HepG2 (cell line): ENCODE measurements around the gene NOS1AP. TPM values are rescaled to one million over a fixed set of nuclear protein-coding genes. Genes with fewer than 3 reads are reported as not detected.

Source experiments
- FOSL1 ChIP-seq: sonication (generic); formaldehyde crosslinking; IDR thresholded peaks from 2 replicates; pipeline ENCODE4 v1.9.0; 2021; ENCODE audit warnings: missing genetic modification reagents, borderline replicate concordance
- FOSL2 ChIP-seq: sonication (generic); formaldehyde crosslinking; IDR thresholded peaks from 2 replicates; pipeline ENCODE4 v1.4.0; 2020; ENCODE audit warnings: missing genetic modification reagents
- HMG20B ChIP-seq: conservative IDR thresholded peaks from 2 replicates; pipeline ENCODE4 v1.6.1; 2016; ENCODE audit warnings: missing genetic modification reagents, missing compliant biosample characterization
- HNF4A ChIP-seq: sonication (generic); formaldehyde crosslinking; IDR thresholded peaks from 2 replicates; pipeline ENCODE4 v1.4.0; 2020; ENCODE audit warnings: missing genetic modification reagents
- JUN ChIP-seq: sonication (generic); formaldehyde crosslinking; IDR thresholded peaks from 2 replicates; pipeline ENCODE4 v1.4.0; 2020; ENCODE audit warnings: mild to moderate bottlenecking, missing genetic modification reagents
- KDM1A ChIP-seq: IDR thresholded peaks from 2 replicates; pipeline ENCODE4 v1.6.1; 2016; ENCODE audit warnings: missing compliant biosample characterization
- PPARG ChIP-seq: conservative IDR thresholded peaks from 2 replicates; pipeline ENCODE4 v1.6.1; 2016; ENCODE audit warnings: missing biosample characterization, missing genetic modification reagents
- RBM39 ChIP-seq: fragments of 200-400 bp; formaldehyde crosslinking; IDR thresholded peaks from one replicate; pipeline ENCODE4 v1.6.1; 2018; ENCODE audit warnings: antibody characterized with exemption, mild to moderate bottlenecking, low read depth, low read length; ENCODE audit not compliant: poor library complexity, severe bottlenecking
- RFX1 ChIP-seq: fragments of 450-650 bp; IDR thresholded peaks from 2 replicates; pipeline ENCODE4 v1.6.1; 2017
- SRF ChIP-seq: IDR thresholded peaks from 2 replicates; pipeline ENCODE4 v1.6.1; 2011; ENCODE audit warnings: mild to moderate bottlenecking, low read depth, low read length, moderate library complexity
- STAG1 ChIP-seq: sonication (generic); formaldehyde crosslinking; IDR thresholded peaks from 2 replicates; pipeline ENCODE4 v1.4.0; 2020; ENCODE audit warnings: missing genetic modification reagents
- THAP11 ChIP-seq: IDR thresholded peaks from 2 replicates; pipeline ENCODE4 v1.6.1; 2016; ENCODE audit warnings: missing biosample characterization, missing genetic modification reagents
- YEATS2 ChIP-seq: sonication (generic); formaldehyde crosslinking; IDR thresholded peaks from 2 replicates; pipeline ENCODE4 v1.4.0; 2020; ENCODE audit warnings: missing genetic modification reagents, borderline replicate concordance
- ZNF878 ChIP-seq: sonication (generic); formaldehyde crosslinking; IDR thresholded peaks from 2 replicates; pipeline ENCODE4 v1.8.1; 2023; ENCODE audit warnings: mild to moderate bottlenecking, missing genetic modification reagents, moderate library complexity
- polyA plus RNA-seq, 8 experiments: library from polyadenylated mRNA; depleted of rRNA in 3 of 8; stranded (reverse) in 7 of 8; unstranded in 1 of 8; fragments of >200 nt; fragmentation: Illumina TruSeq in 4 of 8; extraction: Trizol in 4 of 8; gene quantifications; 2 replicates each; pipeline versions ENCODE4 v1.2.1 to v1.2.3, GENCODE V29; 2011 to 2016; ENCODE audit warnings: low read depth in 4 of 8, missing spikeins in 1 of 8, mixed read lengths in 1 of 8; ENCODE audit not compliant: insufficient read depth in 1 of 8
- total RNA-seq, 5 experiments: library from RNA; depleted of rRNA; stranded (reverse); fragments of >200 nt; fragmentation: Illumina TruSeq; extraction: Trizol; gene quantifications; 2 replicates each; pipeline ENCODE4 v1.2.3, GENCODE V29; 2016; ENCODE audit warnings: low read depth in 1 of 5
- TF ChIP-seq, protein P1 (sequence below), 2 experiments: sonication (generic) in 1 of 2; formaldehyde crosslinking in 1 of 2; IDR thresholded peaks; 2 replicates each; pipeline versions ENCODE4 v1.4.0 to v1.6.1; 2018 to 2020; ENCODE audit warnings: missing genetic modification reagents in 2 of 2, borderline replicate concordance in 1 of 2, low read depth in 1 of 2, mild to moderate bottlenecking in 1 of 2, missing biosample characterization in 1 of 2
- TF ChIP-seq, protein P2 (sequence below): sonication (generic); formaldehyde crosslinking; IDR thresholded peaks from 2 replicates; pipeline ENCODE4 v1.5.1; 2020; ENCODE audit warnings: mild to moderate bottlenecking, moderate library complexity, missing genetic modification reagents
- TF ChIP-seq, protein P3 (sequence below): IDR thresholded peaks from 2 replicates; pipeline ENCODE4 v1.6.1; 2012; ENCODE audit warnings: inconsistent platforms
- TF ChIP-seq, protein P4 (sequence below): sonication (generic); formaldehyde crosslinking; IDR thresholded peaks from 2 replicates; pipeline ENCODE4 v1.4.0; 2020; ENCODE audit warnings: missing genetic modification reagents, borderline replicate concordance

Gene NOS1AP
- total and polyA plus RNA-seq, 2 of the 13 experiments (the other 11 are each of a cell fraction or from before 2014, with no cell fraction given) = 2.0 to 3.3 TPM

DNA sequence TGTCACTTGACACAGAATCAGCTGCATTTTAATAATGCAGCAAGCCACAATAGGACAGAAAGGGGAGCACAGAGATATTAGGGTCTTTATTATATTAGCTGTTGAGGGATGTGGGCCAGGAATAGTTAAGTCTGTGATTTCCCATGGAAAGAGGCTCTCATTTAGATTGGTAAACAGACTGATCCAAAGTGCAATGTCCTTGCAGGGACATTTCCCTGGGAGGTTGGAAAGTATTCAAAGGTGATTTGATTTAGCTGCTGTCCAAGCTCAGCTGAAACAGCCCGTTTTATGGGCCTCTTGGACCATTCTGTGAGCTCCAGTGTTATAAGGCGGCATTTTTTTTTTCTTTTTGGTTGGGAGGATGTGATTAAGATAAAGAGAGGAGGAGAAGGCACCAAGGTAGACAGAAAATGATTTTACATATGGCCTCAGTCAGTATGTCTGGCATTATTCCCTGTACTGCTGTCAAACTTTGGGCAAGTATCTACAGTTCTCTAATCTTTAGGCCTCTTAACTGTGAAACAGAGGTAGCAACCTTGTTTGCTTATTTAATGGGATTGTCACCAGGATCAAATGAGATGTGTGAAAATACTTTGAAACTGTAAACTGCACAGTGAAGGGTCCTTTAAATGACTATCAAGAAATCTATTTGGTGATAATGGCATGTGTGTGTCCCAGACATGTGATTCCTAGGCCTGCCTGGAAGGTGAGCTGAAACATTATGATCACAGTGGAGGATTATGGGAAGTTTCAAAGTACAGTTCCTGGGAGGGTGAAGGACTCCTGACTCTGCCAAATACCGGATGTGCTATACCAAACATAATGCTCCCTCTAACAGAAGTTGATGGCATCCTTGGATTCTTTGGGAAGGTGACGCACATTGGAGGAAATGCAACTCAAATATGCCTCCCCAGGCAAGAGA, 62.2 kb downstream of the NOS1AP start (continued):
- 0 out of 2 replicates have a peak, but pooled peaks have one; percentile 10 for TF ChIP-seq SRF
- TF ChIP-seq, protein P1, sequence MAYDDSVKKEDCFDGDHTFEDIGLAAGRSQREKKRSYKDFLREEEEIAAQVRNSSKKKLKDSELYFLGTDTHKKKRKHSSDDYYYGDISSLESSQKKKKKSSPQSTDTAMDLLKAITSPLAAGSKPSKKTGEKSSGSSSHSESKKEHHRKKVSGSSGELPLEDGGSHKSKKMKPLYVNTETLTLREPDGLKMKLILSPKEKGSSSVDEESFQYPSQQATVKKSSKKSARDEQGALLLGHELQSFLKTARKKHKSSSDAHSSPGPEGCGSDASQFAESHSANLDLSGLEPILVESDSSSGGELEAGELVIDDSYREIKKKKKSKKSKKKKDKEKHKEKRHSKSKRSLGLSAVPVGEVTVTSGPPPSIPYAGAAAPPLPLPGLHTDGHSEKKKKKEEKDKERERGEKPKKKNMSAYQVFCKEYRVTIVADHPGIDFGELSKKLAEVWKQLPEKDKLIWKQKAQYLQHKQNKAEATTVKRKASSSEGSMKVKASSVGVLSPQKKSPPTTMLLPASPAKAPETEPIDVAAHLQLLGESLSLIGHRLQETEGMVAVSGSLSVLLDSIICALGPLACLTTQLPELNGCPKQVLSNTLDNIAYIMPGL (CRISPR knock-in tag; IDR thresholded peaks at IDR 0.05; ENCODE audit: borderline replicate concordance in 1 of 2, low read depth in 1 of 2) = 0 out of 4 replicates have a peak, but pooled peaks of 1 of the 2 experiments have one; percentile 41
- no peak for TF ChIP-seq JUN
- TF ChIP-seq RBM39 = no peak
- TF ChIP-seq, protein P2, sequence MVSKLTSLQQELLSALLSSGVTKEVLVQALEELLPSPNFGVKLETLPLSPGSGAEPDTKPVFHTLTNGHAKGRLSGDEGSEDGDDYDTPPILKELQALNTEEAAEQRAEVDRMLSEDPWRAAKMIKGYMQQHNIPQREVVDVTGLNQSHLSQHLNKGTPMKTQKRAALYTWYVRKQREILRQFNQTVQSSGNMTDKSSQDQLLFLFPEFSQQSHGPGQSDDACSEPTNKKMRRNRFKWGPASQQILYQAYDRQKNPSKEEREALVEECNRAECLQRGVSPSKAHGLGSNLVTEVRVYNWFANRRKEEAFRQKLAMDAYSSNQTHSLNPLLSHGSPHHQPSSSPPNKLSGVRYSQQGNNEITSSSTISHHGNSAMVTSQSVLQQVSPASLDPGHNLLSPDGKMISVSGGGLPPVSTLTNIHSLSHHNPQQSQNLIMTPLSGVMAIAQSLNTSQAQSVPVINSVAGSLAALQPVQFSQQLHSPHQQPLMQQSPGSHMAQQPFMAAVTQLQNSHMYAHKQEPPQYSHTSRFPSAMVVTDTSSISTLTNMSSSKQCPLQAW (CRISPR knock-in tag) = peak; percentile 26; the same call in 1 of the 2 replicates
- TF ChIP-seq HMG20B (CRISPR knock-in tag) = peak; percentile 84
- no peak for TF ChIP-seq RFX1
- TF ChIP-seq, protein P3, sequence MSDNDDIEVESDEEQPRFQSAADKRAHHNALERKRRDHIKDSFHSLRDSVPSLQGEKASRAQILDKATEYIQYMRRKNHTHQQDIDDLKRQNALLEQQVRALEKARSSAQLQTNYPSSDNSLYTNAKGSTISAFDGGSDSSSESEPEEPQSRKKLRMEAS = peak; percentile 84
- peak; percentile 59; the same call in 1 of the 2 replicates for TF ChIP-seq ZNF878 (CRISPR knock-in tag)
- TF ChIP-seq FOSL1 (CRISPR knock-in tag) = peak; percentile 7; the same call in 1 of the 2 replicates
- peak; percentile 50; the same call in 1 of the 2 replicates for TF ChIP-seq YEATS2 (CRISPR knock-in tag)
- peak; percentile 37; the same call in 1 of the 2 replicates for TF ChIP-seq THAP11 (CRISPR knock-in tag)
- peak; percentile 94 for TF ChIP-seq HNF4A
- peak; percentile 68 for TF ChIP-seq PPARG (CRISPR knock-in tag)
- peak; percentile 64; the same call in 1 of the 2 replicates for TF ChIP-seq KDM1A (CRISPR knock-in tag)
- peak; percentile 16; the same call in 1 of the 2 replicates for TF ChIP-seq STAG1
- TF ChIP-seq, protein P4, sequence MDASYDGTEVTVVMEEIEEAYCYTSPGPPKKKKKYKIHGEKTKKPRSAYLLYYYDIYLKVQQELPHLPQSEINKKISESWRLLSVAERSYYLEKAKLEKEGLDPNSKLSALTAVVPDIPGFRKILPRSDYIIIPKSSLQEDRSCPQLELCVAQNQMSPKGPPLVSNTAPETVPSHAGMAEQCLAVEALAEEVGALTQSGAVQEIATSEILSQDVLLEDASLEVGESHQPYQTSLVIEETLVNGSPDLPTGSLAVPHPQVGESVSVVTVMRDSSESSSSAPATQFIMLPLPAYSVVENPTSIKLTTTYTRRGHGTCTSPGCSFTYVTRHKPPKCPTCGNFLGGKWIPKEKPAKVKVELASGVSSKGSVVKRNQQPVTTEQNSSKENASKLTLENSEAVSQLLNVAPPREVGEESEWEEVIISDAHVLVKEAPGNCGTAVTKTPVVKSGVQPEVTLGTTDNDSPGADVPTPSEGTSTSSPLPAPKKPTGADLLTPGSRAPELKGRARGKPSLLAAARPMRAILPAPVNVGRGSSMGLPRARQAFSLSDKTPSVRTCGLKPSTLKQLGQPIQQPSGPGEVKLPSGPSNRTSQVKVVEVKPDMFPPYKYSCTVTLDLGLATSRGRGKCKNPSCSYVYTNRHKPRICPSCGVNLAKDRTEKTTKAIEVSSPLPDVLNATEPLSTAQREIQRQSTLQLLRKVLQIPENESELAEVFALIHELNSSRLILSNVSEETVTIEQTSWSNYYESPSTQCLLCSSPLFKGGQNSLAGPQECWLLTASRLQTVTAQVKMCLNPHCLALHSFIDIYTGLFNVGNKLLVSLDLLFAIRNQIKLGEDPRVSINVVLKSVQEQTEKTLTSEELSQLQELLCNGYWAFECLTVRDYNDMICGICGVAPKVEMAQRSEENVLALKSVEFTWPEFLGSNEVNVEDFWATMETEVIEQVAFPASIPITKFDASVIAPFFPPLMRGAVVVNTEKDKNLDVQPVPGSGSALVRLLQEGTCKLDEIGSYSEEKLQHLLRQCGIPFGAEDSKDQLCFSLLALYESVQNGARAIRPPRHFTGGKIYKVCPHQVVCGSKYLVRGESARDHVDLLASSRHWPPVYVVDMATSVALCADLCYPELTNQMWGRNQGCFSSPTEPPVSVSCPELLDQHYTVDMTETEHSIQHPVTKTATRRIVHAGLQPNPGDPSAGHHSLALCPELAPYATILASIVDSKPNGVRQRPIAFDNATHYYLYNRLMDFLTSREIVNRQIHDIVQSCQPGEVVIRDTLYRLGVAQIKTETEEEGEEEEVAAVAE (CRISPR knock-in tag) = no peak
- peak; percentile 65 for TF ChIP-seq FOSL2 (CRISPR knock-in tag)
